ENCODE data around the gene LRP1B.

Gene LRP1B

GRCh38 chr2:140695155-140695554 is 1435.7 kb downstream of the LRP1B start:
- H3K9me3 ChIP-seq = no peaks in the 10 kb centered on the region
- H3K27me3 ChIP-seq = no peaks in the 10 kb centered on the region
- H3K27ac ChIP-seq = no peak overlapping the region
- no peaks in the 10 kb centered on the region for H3K36me3 ChIP-seq
- no peaks in the 10 kb centered on the region for H3K4me1 ChIP-seq
- TF ChIP-seq Cebpa-rat (IDR thresholded peaks at IDR 0.05) = no peak
- H3K4me3 ChIP-seq = no peak overlapping the region
- no peak overlapping the region for H3K9ac ChIP-seq
- no peak overlapping the region for H3K4me2 ChIP-seq
- no peaks in the 10 kb centered on the region for H4K20me1 ChIP-seq

- Histone ChIP-seq H3K4me2 (no peak overlapping the region), H3K9me3 (no peaks in the 10 kb centered on the region), H3K27ac (no peak overlapping the region), H4K20me1 (no peaks in the 10 kb centered on the region), H3K27me3 (no peaks in the 10 kb centered on the region), H3K36me3 (no peaks in the 10 kb centered on the region), H3K9ac (no peak overlapping the region), H3K4me3 (no peak overlapping the region), H3K4me1 (no peaks in the 10 kb centered on the region)
- no peak for TF ChIP-seq Cebpa-rat (IDR thresholded peaks at IDR 0.05)
Measured at GRCh38 chr2:140687825-140688224, 1443.0 kb downstream of the LRP1B start.

- TF ChIP-seq Cebpa-rat (IDR thresholded peaks at IDR 0.05) = no peak
- H4K20me1 ChIP-seq = no peaks in the 10 kb centered on the region
- no peak overlapping the region for H3K9ac ChIP-seq
- no peak overlapping the region for H3K27ac ChIP-seq
- H3K4me2 ChIP-seq = no peak overlapping the region
- H3K4me3 ChIP-seq = no peak overlapping the region
- H3K9me3 ChIP-seq = no peaks in the 10 kb centered on the region
- H3K27me3 ChIP-seq = no peaks in the 10 kb centered on the region
- no peaks in the 10 kb centered on the region for H3K36me3 ChIP-seq
- no peaks in the 10 kb centered on the region for H3K4me1 ChIP-seq
Measured at GRCh38 chr2:140683658-140684057, 1447.2 kb downstream of the LRP1B start.

GRCh38 chr2:140680862-140681261 is 1450.0 kb downstream of the LRP1B start:
- Histone ChIP-seq H3K36me3 (no peaks in the 10 kb centered on the region), H3K9me3 (no peaks in the 10 kb centered on the region), H3K4me1 (no peaks in the 10 kb centered on the region), H3K27me3 (no peaks in the 10 kb centered on the region), H3K27ac (no peak overlapping the region), H3K9ac (no peak overlapping the region), H3K4me2 (no peak overlapping the region), H4K20me1 (no peaks in the 10 kb centered on the region), H3K4me3 (no peak overlapping the region)
- no peak for TF ChIP-seq Cebpa-rat (IDR thresholded peaks at IDR 0.05)

GRCh38 chr2:140679752-140680151 is 1451.1 kb downstream of the LRP1B start:
- Histone ChIP-seq H3K9ac (no peak overlapping the region), H3K27me3 (no peaks in the 10 kb centered on the region), H3K27ac (no peak overlapping the region), H3K4me3 (no peak overlapping the region), H3K4me2 (no peak overlapping the region), H4K20me1 (no peaks in the 10 kb centered on the region), H3K9me3 (no peaks in the 10 kb centered on the region), H3K4me1 (no peaks in the 10 kb centered on the region), H3K36me3 (no peaks in the 10 kb centered on the region)
- TF ChIP-seq Cebpa-rat (IDR thresholded peaks at IDR 0.05) = no peak

- Histone ChIP-seq H3K27ac (no peak overlapping the region), H3K27me3 (no peaks in the 10 kb centered on the region), H3K4me1 (no peaks in the 10 kb centered on the region), H3K9ac (no peak overlapping the region), H3K4me3 (no peak overlapping the region), H3K4me2 (no peak overlapping the region), H3K36me3 (no peaks in the 10 kb centered on the region), H4K20me1 (no peaks in the 10 kb centered on the region), H3K9me3 (no peaks in the 10 kb centered on the region)
- TF ChIP-seq Cebpa-rat (IDR thresholded peaks at IDR 0.05) = no peak
Measured at GRCh38 chr2:140669911-140670310, 1460.9 kb downstream of the LRP1B start.

GRCh38 chr2:140667203-140667602 is 1463.6 kb downstream of the LRP1B start:
- Histone ChIP-seq H3K9me3 (no peaks in the 10 kb centered on the region), H3K27ac (no peak overlapping the region)
- TF ChIP-seq Cebpa-rat (IDR thresholded peaks at IDR 0.05) = no peak

GRCh38 chr2:140662504-140662903 is 1468.3 kb downstream of the LRP1B start:
- Histone ChIP-seq H3K27me3 (no peaks in the 10 kb centered on the region), H3K9me3 (no peaks in the 10 kb centered on the region), H4K20me1 (no peaks in the 10 kb centered on the region), H3K36me3 (no peaks in the 10 kb centered on the region), H3K27ac (no peak overlapping the region), H3K9ac (no peak overlapping the region), H3K4me2 (no peak overlapping the region), H3K4me3 (no peak overlapping the region), H3K4me1 (peaks cover 7% of the 10 kb centered on the region; the same call in 1 of the 2 replicates)
- TF ChIP-seq Cebpa-rat (IDR thresholded peaks at IDR 0.05) = no peak

More at GRCh38 chr2:140667203-140667602, 1463.6 kb downstream of the LRP1B start:
- H4K20me1 ChIP-seq = no peaks in the 10 kb centered on the region
- H3K27me3 ChIP-seq = no peaks in the 10 kb centered on the region
- H3K4me2 ChIP-seq = no peak overlapping the region
- H3K36me3 ChIP-seq = no peaks in the 10 kb centered on the region
- no peak overlapping the region for H3K4me3 ChIP-seq
- no peaks in the 10 kb centered on the region for H3K4me1 ChIP-seq
- H3K9ac ChIP-seq = no peak overlapping the region

GRCh38 chr2:140658760-140659692 is 1471.8 kb downstream of the LRP1B start:
- no peak for TF ChIP-seq Cebpa-rat (IDR thresholded peaks at IDR 0.05)
- no peaks in the 10 kb centered on the region for H4K20me1 ChIP-seq
- H3K4me1 ChIP-seq = peaks cover 7% of the 10 kb centered on the region; the same call in 1 of the 2 replicates
- no peak overlapping the region for H3K9ac ChIP-seq
- no peaks in the 10 kb centered on the region for H3K9me3 ChIP-seq
- H3K36me3 ChIP-seq = no peaks in the 10 kb centered on the region
- H3K27me3 ChIP-seq = no peaks in the 10 kb centered on the region
- H3K4me2 ChIP-seq = peak overlapping the region; percentile 26; the same call in 1 of the 2 replicates
- H3K27ac ChIP-seq = no peak overlapping the region
- no peak overlapping the region for H3K4me3 ChIP-seq

GRCh38 chr2:140657657-140658056 is 1473.2 kb downstream of the LRP1B start:
- Histone ChIP-seq H4K20me1 (no peaks in the 10 kb centered on the region), H3K4me2 (no peak overlapping the region), H3K27me3 (no peaks in the 10 kb centered on the region), H3K9me3 (no peaks in the 10 kb centered on the region), H3K36me3 (no peaks in the 10 kb centered on the region), H3K4me3 (no peak overlapping the region), H3K4me1 (peaks cover 7% of the 10 kb centered on the region; the same call in 1 of the 2 replicates), H3K27ac (no peak overlapping the region), H3K9ac (no peak overlapping the region)
- no peak for TF ChIP-seq Cebpa-rat (IDR thresholded peaks at IDR 0.05)
